Heart right ventricle (tissue), 16 donors: ENCODE measurements around the gene ARHGEF17. TPM values are rescaled to one million over a fixed set of nuclear protein-coding genes. Genes with fewer than 3 reads are reported as not detected.

Source experiments
- ATAC-seq, 8 donors: fragments of 200-7000 bp; cut with Tn5 transposase; one replicate each; pipeline ENCODE4 v1.9.1; 2020; ENCODE audit warnings: mild to moderate bottlenecking in 8 of 8, moderate library complexity in 8 of 8, moderate number of reproducible peaks in 1 of 8
- DNase-seq, 2 donors: peaks; one replicate each; pipeline ENCODE4 v3.0.0-alpha.2; 2020
- H3K27ac ChIP-seq, 10 donors: fragments of 200-600 bp; sonication (generic) in 2 of 10; one replicate each; pipeline versions ENCODE4 v1.5.0 to v1.8.0; 2020 to 2022; ENCODE audit warnings: mild to moderate bottlenecking in 3 of 10
- H3K27me3 ChIP-seq, 7 donors: fragments of 200-600 bp; one replicate each; pipeline ENCODE4 v1.8.0; 2021 to 2022; ENCODE audit warnings: mild to moderate bottlenecking in 2 of 7
- H3K36me3 ChIP-seq, 9 donors: fragments of 200-600 bp; sonication (generic) in 1 of 9; one replicate each; pipeline versions ENCODE4 v1.5.0 to v1.8.0; 2020 to 2022; ENCODE audit warnings: mild to moderate bottlenecking in 2 of 9
- H3K4me1 ChIP-seq, 9 donors: fragments of 200-600 bp; sonication (generic) in 1 of 9; one replicate each; pipeline versions ENCODE4 v1.5.0 to v1.8.0; 2020 to 2022; ENCODE audit warnings: mild to moderate bottlenecking in 4 of 9
- H3K4me3 ChIP-seq, 10 donors: fragments of 200-600 bp; sonication (generic) in 2 of 10; one replicate each; pipeline versions ENCODE4 v1.5.0 to v1.8.0; 2020 to 2022; ENCODE audit warnings: mild to moderate bottlenecking in 7 of 10, moderate library complexity in 2 of 10
- H3K9me3 ChIP-seq, 11 donors: fragments of 200-600 bp in 10 of 11; sonication (generic) in 2 of 11; one replicate each; pipeline versions ENCODE4 v1.5.0 to v1.8.0; 2013 to 2022; ENCODE audit warnings: mild to moderate bottlenecking in 2 of 11, control low read depth in 1 of 11, moderate library complexity in 1 of 11
- CTCF ChIP-seq, 9 donors: fragments of 200-600 bp; sonication (generic) in 2 of 9; IDR thresholded peaks; one replicate each; pipeline versions ENCODE4 v1.5.0 to v1.8.0; 2021 to 2022; ENCODE audit warnings: antibody characterized with exemption in 9 of 9, mild to moderate bottlenecking in 5 of 9, moderate library complexity in 1 of 9
- WGBS, 2 donors: extraction: QIAGEN DNeasy Blood & Tissue Kit; methylation state at CpG; one replicate each; pipeline ENCODE4 v1.1.7; 2013; ENCODE audit warnings: inconsistent platforms in 1 of 2; 5-methylcytosine and 5-hydroxymethylcytosine counted together
- intact Hi-C, 10 donors: fragments of 100-400 bp; cut with DNase I; formaldehyde crosslinking; loops; one replicate each; pipeline versions ENCODE4 v1.11.1 to v1.14.2; 2022
- polyA plus RNA-seq, 2 donors: library from polyadenylated mRNA; stranded (reverse); fragments of 200-250 nt; gene quantifications; one replicate each; pipeline ENCODE4 v1.2.3, GENCODE V29; 2013
- total RNA-seq, 10 donors: library from RNA; stranded (reverse); fragmentation: NEBNext Ultra II Directional in 3 of 10; extraction: Animal tissue kit (Norgen Biotek cat#: 25700) in 3 of 10; gene quantifications; one replicate each; pipeline versions ENCODE4 v1.2.1 to v1.2.4, GENCODE V29; 2021 to 2023
- donor health status: Arrhythmogenic right ventricular cardiomyopathy.
- donor health status: ischemic (EF 13 %, LVEDD 7.1; RV severe dilation, severe dysfunction).
- donor health status: healthy with polysubstance abuse.
- donor health status: DM: no; HTN: yes; CAD: no.
- donor health status: DM: no; HTN: no; CAD: no.
- donor health status: ischemic (EF 25% LVEDD 6.9; RV normal size, moderate dysfunction).
- donor health status: ischemic (EF 25% LVEDD 5.7; RV mildly dilated, moderate dysfunction).
- donor health status: healthy.
- donor health status: DM: yes; HTN: yes; CAD: no.
- donor health status: Ischemic cardiomyopathy.
- donor health status: ischemic (EF 35%, LVEDD 5.7; RV mildly dilated, moderate dysfunction).
- donor health status: nonischemic (EF 11% LVEDD 7.7; RV severe dilation, severe dysfunction).
- donor health status: DM: yes; HTN: yes; CAD: no.
- donor health status: PGD.
- donor health status: ischemic (EF 29% LVEDD 5.4; RV normal size, mild dysfunction).
- donor health status: nonischemic (EF 23%, LVEDD 6.1; RV moderate dilation, normal function).

ARHGEF17 gene
- total and polyA plus RNA-seq, 12 donors: 38.6 to 67.4 (median 51.2) TPM

GRCh38 chr11:73298233-73298632 lies 9.8 kb upstream of the ARHGEF17 start:
- DNase-seq (no peak), ATAC-seq (no peak)
- intact Hi-C loops: loop anchor here in 3 of 10 donors (5.0 to 10.0 kb wide), 3 partner anchors 94 to 113 kb away; no protein-coding TSS in a partner anchor
- H3K27ac ChIP-seq: no peak overlapping the region
- H3K4me3 ChIP-seq: no peak overlapping the region
- no peak for TF ChIP-seq CTCF (IDR thresholded peaks at IDR 0.05)
- H3K4me1 ChIP-seq: peaks cover 0 to 9% (median 7%) of the 10 kb centered on the region in 9 donors
- no peaks in the 10 kb centered on the region for H3K9me3 ChIP-seq
- WGBS, 2 donors: 86 to 87% methylated on average over 5 of the region's 5 CpGs
- H3K36me3 ChIP-seq: peaks cover 0 to 16% (median 0%) of the 10 kb centered on the region in 9 donors
- H3K27me3 ChIP-seq: no peaks in the 10 kb centered on the region

GRCh38 chr11:73299751-73300150 lies 8.3 kb upstream of the ARHGEF17 start:
- 93 to 94% methylated on average over 10 of the region's 10 CpGs for WGBS, 2 donors
- Histone ChIP-seq H3K9me3 (no peaks in the 10 kb centered on the region), H3K4me1 (peaks cover 0 to 9% (median 7%) of the 10 kb centered on the region in 9 donors), H3K4me3 (no peak overlapping the region), H3K27me3 (no peaks in the 10 kb centered on the region), H3K36me3 (peaks cover 0 to 16% (median 0%) of the 10 kb centered on the region in 9 donors), H3K27ac (no peak overlapping the region)
- intact Hi-C loops: loop anchor here in 4 of 10 donors (5.0 to 10.0 kb wide), 3 partner anchors 93 to 115 kb away; no protein-coding TSS in a partner anchor
- TF ChIP-seq CTCF (IDR thresholded peaks at IDR 0.05): no peak
- no peak for ATAC-seq
- DNase-seq: no peak

- Histone ChIP-seq H3K27ac (peak overlapping the region in 4 of 10 donors; percentile 96 to 100 (median 99)), H3K4me3 (no peak overlapping the region), H3K9me3 (no peaks in the 10 kb centered on the region), H3K4me1 (peaks cover 4 to 46% (median 26%) of the 10 kb centered on the region in 9 donors), H3K36me3 (peaks cover 0 to 13% (median 0%) of the 10 kb centered on the region in 9 donors), H3K27me3 (peaks cover 0 to 23% (median 0%) of the 10 kb centered on the region in 7 donors)
- no peak for ATAC-seq
- no peak for DNase-seq
- intact Hi-C loops: loop anchor here in 7 of 10 donors (2.0 to 10.0 kb wide), 7 partner anchors 29 to 355 kb away; partner anchors contain the start of gene RELT (in 1 of the 7)
- no peak for TF ChIP-seq CTCF (IDR thresholded peaks at IDR 0.05)
- WGBS, 2 donors: 68 to 87% methylated on average over 7 of the region's 7 CpGs
Observed at GRCh38 chr11:73306069-73306841, 1.8 kb upstream of the ARHGEF17 start.

- Histone ChIP-seq H3K27me3 (peaks cover 0 to 23% (median 0%) of the 10 kb centered on the region in 7 donors), H3K27ac (peak overlapping the region in 9 of 10 donors; percentile 95 to 100 (median 98)), H3K36me3 (peaks cover 0 to 20% (median 0%) of the 10 kb centered on the region in 9 donors), H3K9me3 (no peaks in the 10 kb centered on the region), H3K4me3 (peak overlapping the region in 9 of 10 donors; percentile 67 to 88 (median 76)), H3K4me1 (peaks cover 5 to 53% (median 33%) of the 10 kb centered on the region in 9 donors)
- intact Hi-C loops: loop anchor here in 9 of 10 donors (1.0 to 10.0 kb wide), 10 partner anchors 27 to 354 kb away; partner anchors contain the start of gene RELT (in 1 of the 9)
- no peak for TF ChIP-seq CTCF (IDR thresholded peaks at IDR 0.05)
- 13 to 17% methylated on average over 18 of the region's 18 CpGs for WGBS, 2 donors
- ATAC-seq (no peak), DNase-seq (no peak)
Observed at GRCh38 chr11:73306977-73307322, 1.1 kb upstream of the ARHGEF17 start.
